K562 (cell line): Measurements from ENCODE around the gene GET3. TPM values are rescaled to one million over a fixed set of nuclear protein-coding genes. Genes with fewer than 3 reads are reported as not detected.

Experiments
- C11orf30 ChIP-seq: fragments of 450-650 bp; IDR thresholded peaks from 2 replicates; pipeline ENCODE4 v1.6.1; 2016; ENCODE audit warnings: low read depth, mild to moderate bottlenecking
- CREB1 ChIP-seq, 2 experiments: sonication (generic) in 1 of 2; formaldehyde crosslinking in 1 of 2; IDR thresholded peaks; 2 replicates each; pipeline versions ENCODE4 v1.6.1 to v1.8.0; 2012 to 2022; ENCODE audit warnings: inconsistent platforms in 1 of 2, mild to moderate bottlenecking in 1 of 2, missing genetic modification reagents in 1 of 2, moderate library complexity in 1 of 2
- CTBP1 ChIP-seq: fragments of 450-650 bp; IDR thresholded peaks from 2 replicates; pipeline ENCODE4 v1.6.1; 2016; ENCODE audit warnings: borderline replicate concordance
- DNMT1 ChIP-seq: fragments of 450-650 bp; IDR thresholded peaks from 2 replicates; pipeline ENCODE4 v1.6.1; 2016; ENCODE audit warnings: antibody characterized with exemption, mild to moderate bottlenecking
- HDAC6 ChIP-seq: IDR thresholded peaks from 2 replicates; pipeline ENCODE4 v1.6.1; 2012; ENCODE audit warnings: low read depth, mild to moderate bottlenecking, control low read depth, inconsistent platforms, low read length, moderate library complexity
- HDGF ChIP-seq: fragments of 450-650 bp; IDR thresholded peaks from 2 replicates; pipeline ENCODE4 v1.6.1; 2016
- MITF ChIP-seq: IDR thresholded peaks from 2 replicates; pipeline ENCODE4 v1.6.1; 2014; ENCODE audit warnings: antibody characterized with exemption
- MXI1 ChIP-seq: IDR thresholded peaks from 2 replicates; pipeline ENCODE4 v1.6.1; 2011; ENCODE audit warnings: low read depth, mild to moderate bottlenecking, improper control_type of control experiment, low read length
- NFIX ChIP-seq: fragments of 250-450 bp; sonication (Bioruptor Pico); IDR thresholded peaks from 2 replicates; pipeline ENCODE4 v1.4.0; 2020; ENCODE audit warnings: low read depth, mild to moderate bottlenecking, moderate library complexity
- NR2C2 ChIP-seq, 2 experiments: fragments of 200-800 bp in 1 of 2; sonication (Bioruptor generic) in 1 of 2; sonication (generic) in 1 of 2; formaldehyde crosslinking in 1 of 2; IDR thresholded peaks; 2 replicates each; pipeline versions ENCODE4 v1.6.1 to v1.8.0; 2016 to 2022; ENCODE audit warnings: mild to moderate bottlenecking in 1 of 2, missing compliant biosample characterization in 1 of 2, missing genetic modification characterization in 1 of 2, missing genetic modification reagents in 1 of 2
- PRMT5 ChIP-seq: sonication (generic); formaldehyde crosslinking; IDR thresholded peaks from 2 replicates; pipeline ENCODE4 v1.5.0; 2020; ENCODE audit warnings: missing genetic modification reagents
- RAD21 ChIP-seq, 2 experiments: fragments of 250-450 bp in 1 of 2; fragments of 450-650 bp in 1 of 2; sonication (Bioruptor Pico) in 1 of 2; formaldehyde crosslinking in 1 of 2; IDR thresholded peaks in 1 of 2; conservative IDR thresholded peaks in 1 of 2; 2 replicates each; pipeline versions ENCODE4 v1.4.0 to v1.8.0; 2020 to 2022; ENCODE audit warnings: mild to moderate bottlenecking in 2 of 2, moderate library complexity in 1 of 2
- STAG1 ChIP-seq: sonication (generic); formaldehyde crosslinking; IDR thresholded peaks from 2 replicates; pipeline ENCODE4 v1.5.0; 2020; ENCODE audit warnings: missing genetic modification reagents, borderline replicate concordance
- ZNF316 ChIP-seq: fragments of 450-650 bp; IDR thresholded peaks from 2 replicates; pipeline ENCODE4 v1.6.1; 2016
- ZNF398 ChIP-seq: fragments of 250-450 bp; sonication (Bioruptor Pico); IDR thresholded peaks from 2 replicates; pipeline ENCODE4 v1.8.0; 2021; ENCODE audit warnings: moderate library complexity, mild to moderate bottlenecking, inconsistent platforms
- ZNF431 ChIP-seq: sonication (generic); formaldehyde crosslinking; IDR thresholded peaks from 2 replicates; pipeline ENCODE4 v1.8.0; 2022; ENCODE audit warnings: mild to moderate bottlenecking, missing genetic modification reagents
- ZNF77 ChIP-seq: fragments of 250-450 bp; sonication (Bioruptor Pico); IDR thresholded peaks from 2 replicates; pipeline ENCODE4 v1.5.0; 2020
- polyA plus RNA-seq, 8 experiments: library from polyadenylated mRNA; depleted of rRNA in 4 of 8; stranded (reverse) in 5 of 8; unstranded in 3 of 8; fragments of >200 nt; fragmentation: Nextera tagmentation in 2 of 8; fragmentation: Illumina TruSeq in 1 of 8; extraction: Ambion mirVana in 2 of 8; extraction: Trizol in 1 of 8; gene quantifications; 2 replicates each; pipeline versions ENCODE4 v1.2.1 to v1.2.3, GENCODE V29; 2011 to 2014; ENCODE audit warnings: inconsistent platforms in 1 of 8, missing spikeins in 1 of 8
- total RNA-seq, 7 experiments: library from RNA; depleted of rRNA in 6 of 7; stranded (reverse); fragments of >200 nt in 6 of 7; fragmentation: Illumina TruSeq in 2 of 7; extraction: Trizol in 2 of 7; gene quantifications; 2 replicates each; pipeline versions ENCODE4 v1.2.1 to v1.2.3, GENCODE V29; 2011 to 2021; ENCODE audit warnings: low replicate concordance in 1 of 7
- TF ChIP-seq, protein P1 (sequence below): sonication (generic); formaldehyde crosslinking; IDR thresholded peaks from 2 replicates; pipeline ENCODE4 v1.4.0; 2020; ENCODE audit warnings: mild to moderate bottlenecking, missing genetic modification reagents
- TF ChIP-seq, protein P2 (sequence below): fragments of 150-350 bp; IDR thresholded peaks from 2 replicates; pipeline ENCODE4 v1.6.1; 2014; ENCODE audit warnings: low read depth, mild to moderate bottlenecking, low read length, borderline replicate concordance

The GET3 gene
- total and polyA plus RNA-seq, 9 of the 15 experiments (the other 6 are each of a cell fraction or from before 2014, with no cell fraction given): 8.3 to 83.5 (median 51.8) TPM

DNA sequence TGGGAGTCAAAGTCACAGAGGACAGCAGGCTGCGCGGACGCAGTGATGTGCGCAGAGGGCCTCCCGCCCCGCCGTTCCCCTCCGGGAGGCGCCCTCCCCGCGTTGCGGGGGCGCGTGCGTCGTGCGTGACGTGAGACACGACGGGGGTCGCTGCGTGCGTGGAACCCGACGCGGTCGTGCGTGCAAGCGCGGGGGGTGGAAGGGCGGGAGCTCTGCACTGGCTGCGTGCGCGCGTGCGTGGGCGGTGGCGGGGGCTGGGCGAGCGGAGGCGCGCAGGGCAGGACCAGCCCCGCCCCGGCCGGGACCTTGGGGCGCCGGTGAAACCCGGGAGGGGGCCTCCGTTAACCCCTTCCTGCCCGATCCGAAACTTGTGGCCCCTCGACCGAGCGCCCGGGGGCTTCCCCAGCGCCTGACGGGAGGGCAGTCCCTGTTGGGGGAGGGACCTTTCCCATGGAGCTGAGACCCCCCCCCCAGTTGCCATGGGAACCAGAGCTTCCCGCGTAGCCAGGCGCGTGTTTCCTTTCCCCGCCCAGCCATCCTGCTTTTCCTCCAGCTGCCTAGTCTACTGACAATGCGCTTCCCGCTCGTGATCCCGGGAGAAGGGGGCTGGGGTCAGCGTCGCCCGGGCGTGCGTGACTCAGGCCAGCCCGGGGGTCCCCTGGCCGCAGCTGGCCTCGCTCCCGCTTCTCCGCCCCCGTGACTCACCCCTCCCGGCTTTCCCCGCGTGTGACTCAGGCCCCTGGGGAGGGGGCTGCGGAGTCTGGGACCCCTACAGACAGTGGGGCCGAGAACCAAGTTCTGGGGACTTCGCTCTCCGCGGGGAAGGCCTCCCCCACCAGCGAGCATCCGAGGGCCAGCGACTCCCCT, 45.4 kb downstream of the GET3 start (continued):
- peak; percentile 15 to 16; a peak in 2 of 4 replicates for TF ChIP-seq RAD21 (CRISPR knock-in tag; conservative IDR thresholded peaks at IDR 0.05 in 1 of 2, IDR thresholded peaks at IDR 0.05 in 1 of 2)
- TF ChIP-seq, protein P1, sequence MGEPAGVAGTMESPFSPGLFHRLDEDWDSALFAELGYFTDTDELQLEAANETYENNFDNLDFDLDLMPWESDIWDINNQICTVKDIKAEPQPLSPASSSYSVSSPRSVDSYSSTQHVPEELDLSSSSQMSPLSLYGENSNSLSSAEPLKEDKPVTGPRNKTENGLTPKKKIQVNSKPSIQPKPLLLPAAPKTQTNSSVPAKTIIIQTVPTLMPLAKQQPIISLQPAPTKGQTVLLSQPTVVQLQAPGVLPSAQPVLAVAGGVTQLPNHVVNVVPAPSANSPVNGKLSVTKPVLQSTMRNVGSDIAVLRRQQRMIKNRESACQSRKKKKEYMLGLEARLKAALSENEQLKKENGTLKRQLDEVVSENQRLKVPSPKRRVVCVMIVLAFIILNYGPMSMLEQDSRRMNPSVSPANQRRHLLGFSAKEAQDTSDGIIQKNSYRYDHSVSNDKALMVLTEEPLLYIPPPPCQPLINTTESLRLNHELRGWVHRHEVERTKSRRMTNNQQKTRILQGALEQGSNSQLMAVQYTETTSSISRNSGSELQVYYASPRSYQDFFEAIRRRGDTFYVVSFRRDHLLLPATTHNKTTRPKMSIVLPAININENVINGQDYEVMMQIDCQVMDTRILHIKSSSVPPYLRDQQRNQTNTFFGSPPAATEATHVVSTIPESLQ (CRISPR knock-in tag): no peak
- no peak for TF ChIP-seq NFIX (CRISPR knock-in tag)
- no peak for TF ChIP-seq ZNF316
- peak; percentile 82 for TF ChIP-seq MXI1
- no peak for TF ChIP-seq ZNF77 (CRISPR knock-in tag)
- TF ChIP-seq STAG1 (CRISPR knock-in tag): no peak
- TF ChIP-seq HDAC6: no peak
- TF ChIP-seq ZNF431 (CRISPR knock-in tag): no peak
- TF ChIP-seq, protein P2, sequence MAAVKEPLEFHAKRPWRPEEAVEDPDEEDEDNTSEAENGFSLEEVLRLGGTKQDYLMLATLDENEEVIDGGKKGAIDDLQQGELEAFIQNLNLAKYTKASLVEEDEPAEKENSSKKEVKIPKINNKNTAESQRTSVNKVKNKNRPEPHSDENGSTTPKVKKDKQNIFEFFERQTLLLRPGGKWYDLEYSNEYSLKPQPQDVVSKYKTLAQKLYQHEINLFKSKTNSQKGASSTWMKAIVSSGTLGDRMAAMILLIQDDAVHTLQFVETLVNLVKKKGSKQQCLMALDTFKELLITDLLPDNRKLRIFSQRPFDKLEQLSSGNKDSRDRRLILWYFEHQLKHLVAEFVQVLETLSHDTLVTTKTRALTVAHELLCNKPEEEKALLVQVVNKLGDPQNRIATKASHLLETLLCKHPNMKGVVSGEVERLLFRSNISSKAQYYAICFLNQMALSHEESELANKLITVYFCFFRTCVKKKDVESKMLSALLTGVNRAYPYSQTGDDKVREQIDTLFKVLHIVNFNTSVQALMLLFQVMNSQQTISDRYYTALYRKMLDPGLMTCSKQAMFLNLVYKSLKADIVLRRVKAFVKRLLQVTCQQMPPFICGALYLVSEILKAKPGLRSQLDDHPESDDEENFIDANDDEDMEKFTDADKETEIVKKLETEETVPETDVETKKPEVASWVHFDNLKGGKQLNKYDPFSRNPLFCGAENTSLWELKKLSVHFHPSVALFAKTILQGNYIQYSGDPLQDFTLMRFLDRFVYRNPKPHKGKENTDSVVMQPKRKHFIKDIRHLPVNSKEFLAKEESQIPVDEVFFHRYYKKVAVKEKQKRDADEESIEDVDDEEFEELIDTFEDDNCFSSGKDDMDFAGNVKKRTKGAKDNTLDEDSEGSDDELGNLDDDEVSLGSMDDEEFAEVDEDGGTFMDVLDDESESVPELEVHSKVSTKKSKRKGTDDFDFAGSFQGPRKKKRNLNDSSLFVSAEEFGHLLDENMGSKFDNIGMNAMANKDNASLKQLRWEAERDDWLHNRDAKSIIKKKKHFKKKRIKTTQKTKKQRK: no peak
- no peak; the same call in 1 of the 2 replicates for TF ChIP-seq NR2C2 (CRISPR knock-in tag; IDR thresholded peaks at IDR 0.05)
- TF ChIP-seq NR2C2 (tag; IDR thresholded peaks at IDR 0.05): peak; percentile 83
- TF ChIP-seq MITF: no peak
- TF ChIP-seq CTBP1: peak; percentile 96
- peak; percentile 81 for TF ChIP-seq CREB1 (IDR thresholded peaks at IDR 0.05)
- peak; percentile 86 for TF ChIP-seq CREB1 (CRISPR knock-in tag; IDR thresholded peaks at IDR 0.05)
- TF ChIP-seq ZNF398 (CRISPR knock-in tag): no peak
- no peak for TF ChIP-seq PRMT5 (CRISPR knock-in tag)
- no peak for TF ChIP-seq C11orf30
- no peak for TF ChIP-seq HDGF
- no peak for TF ChIP-seq DNMT1
